GM21723 (cell line): ENCODE data around the gene ZDHHC13.

Source experiments
- ATAC-seq: cut with Tn5 transposase; IDR thresholded peaks from one replicate; pipeline ENCODE4 v1.9.1; 2021; ENCODE audit warnings: mild to moderate bottlenecking, moderate library complexity; ENCODE audit not compliant: unreplicated experiment

The ZDHHC13 gene

DNA sequence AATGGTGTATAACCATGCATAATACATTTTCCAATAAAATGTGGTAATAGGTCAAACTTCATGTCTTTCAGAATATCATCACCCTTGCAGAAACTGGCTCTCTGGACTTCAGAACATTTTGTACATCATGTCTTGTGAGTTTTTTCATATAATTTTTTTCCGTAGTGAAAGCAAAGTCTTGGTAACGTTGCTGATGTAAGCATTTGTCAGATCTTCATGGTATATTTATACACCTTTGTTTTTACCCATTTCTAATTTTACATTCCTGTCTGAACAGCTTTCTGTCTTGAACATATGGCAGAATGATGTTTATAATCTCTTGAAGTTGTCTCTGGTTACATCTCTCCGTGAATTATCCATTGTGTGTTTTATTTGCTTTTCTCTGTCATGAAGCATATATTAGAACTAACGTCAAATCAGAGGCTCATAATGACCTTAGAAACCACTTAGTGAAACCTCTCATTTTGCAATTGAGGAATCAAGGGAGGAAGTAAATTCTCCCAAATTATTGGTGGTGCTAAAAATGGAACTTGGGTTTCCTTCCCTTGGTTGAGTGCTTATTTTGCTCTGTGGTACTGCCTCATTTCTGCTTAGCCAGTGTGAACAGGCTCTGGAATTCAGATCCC is 47.4 kb downstream of the ZDHHC13 start:
- no peak for ATAC-seq

GRCh38 chr11:19164881-19165280 is 47.9 kb downstream of the ZDHHC13 start:
- no peak for ATAC-seq

DNA sequence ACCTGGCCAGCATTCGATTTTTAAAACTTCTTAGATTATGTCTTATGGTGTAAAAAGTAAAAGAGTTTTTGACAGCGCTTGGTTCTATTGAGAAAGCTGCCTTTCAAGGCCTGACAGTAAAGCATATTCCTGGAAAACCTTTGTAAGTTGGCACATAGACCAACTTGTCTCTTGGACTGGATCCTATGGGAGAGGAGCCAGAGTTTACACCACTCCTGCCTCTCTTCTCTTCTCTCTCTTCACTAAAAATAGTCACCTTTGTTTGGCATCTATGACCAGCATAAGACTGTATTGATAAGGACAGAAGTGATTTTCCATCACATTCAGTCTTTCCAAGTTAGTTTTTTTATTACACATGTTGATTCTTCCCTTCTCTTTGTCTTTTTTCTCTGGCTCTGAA is 51.1 kb downstream of the ZDHHC13 start:
- no peak for ATAC-seq

- ATAC-seq = no peak
Observed at GRCh38 chr11:19173004-19173689, 56.2 kb downstream of the ZDHHC13 start.

DNA sequence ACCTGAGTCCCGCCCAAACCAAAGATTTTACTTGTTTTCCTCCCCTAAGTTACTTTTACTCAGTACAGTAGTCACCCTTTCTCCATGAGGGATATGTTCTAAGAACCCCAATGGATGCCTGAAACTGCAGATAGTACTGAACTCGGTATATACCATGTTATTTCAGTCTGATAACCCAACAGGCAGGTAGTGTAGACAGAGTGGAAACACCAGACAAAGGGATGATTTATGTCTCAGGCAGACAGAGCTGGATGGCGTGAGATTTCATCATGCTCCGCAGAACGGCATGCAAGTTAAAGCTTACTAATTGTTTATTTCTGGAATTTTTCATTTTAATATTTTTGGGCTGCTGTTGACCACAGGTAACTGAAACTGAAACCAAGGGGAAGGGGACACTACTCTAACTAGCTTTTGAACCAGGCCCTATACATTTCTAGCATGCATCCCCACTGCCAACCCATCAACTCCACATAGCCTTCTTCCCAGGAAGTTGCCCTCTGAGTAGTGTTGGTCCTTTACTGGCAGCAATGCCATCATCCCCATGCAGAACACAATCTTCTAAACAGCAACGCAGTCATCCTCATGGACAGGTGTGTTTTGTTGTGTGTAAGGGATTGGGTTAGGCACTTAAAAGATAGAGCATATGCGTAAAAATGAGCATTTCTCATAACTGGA is 57.1 kb downstream of the ZDHHC13 start:
- no peak for ATAC-seq

DNA sequence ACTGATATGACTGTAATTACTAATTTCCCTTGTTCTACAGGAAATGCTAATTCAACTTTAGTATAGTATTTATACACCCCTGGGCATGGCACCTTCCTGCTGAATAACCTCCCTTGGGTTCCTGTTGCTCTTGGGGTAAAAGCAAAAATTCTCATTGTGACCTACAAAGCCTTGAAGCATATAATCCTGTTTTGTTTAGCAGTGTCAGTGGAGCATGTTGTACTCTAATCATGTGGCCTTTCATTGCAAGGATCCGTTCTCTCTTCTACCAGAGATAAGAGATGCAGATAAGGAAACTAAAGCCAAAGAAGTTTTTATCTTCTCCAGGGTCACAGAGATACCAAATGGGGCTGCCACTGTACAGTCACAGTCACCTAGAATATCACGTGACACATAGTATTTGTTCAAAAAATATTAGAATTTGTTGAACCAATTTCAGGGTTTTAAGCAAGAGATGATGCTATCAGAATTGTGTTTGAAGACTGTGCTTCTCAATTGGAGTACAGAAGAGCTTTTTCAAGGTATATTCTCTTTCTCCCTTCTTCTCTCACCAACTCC is 59.7 kb downstream of the ZDHHC13 start:
- ATAC-seq = no peak

- no peak for ATAC-seq
Observed at GRCh38 chr11:19181531-19182261, 64.7 kb downstream of the ZDHHC13 start.

- ATAC-seq = no peak
Observed at GRCh38 chr11:19183646-19184045, 66.7 kb downstream of the ZDHHC13 start.

DNA sequence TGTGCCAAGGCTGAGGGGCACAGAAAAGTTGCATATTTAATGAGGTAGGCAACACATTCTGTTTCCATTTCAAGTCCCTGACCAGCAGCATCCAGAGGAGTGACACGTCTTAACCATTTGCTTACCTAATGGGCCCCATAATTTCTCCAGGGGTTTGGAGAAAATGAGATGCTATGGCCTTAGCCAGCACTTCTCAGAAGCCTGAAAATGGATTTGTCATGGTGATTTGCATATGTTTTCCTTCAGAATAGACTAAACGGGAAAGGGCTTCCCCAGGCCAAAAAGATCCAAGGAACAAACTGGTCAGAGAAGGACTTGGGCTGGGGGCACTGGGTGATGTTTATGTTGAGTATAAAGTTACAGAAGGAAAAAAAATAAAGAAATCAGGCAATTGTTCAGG is 68.1 kb downstream of the ZDHHC13 start:
- ATAC-seq = no peak

DNA sequence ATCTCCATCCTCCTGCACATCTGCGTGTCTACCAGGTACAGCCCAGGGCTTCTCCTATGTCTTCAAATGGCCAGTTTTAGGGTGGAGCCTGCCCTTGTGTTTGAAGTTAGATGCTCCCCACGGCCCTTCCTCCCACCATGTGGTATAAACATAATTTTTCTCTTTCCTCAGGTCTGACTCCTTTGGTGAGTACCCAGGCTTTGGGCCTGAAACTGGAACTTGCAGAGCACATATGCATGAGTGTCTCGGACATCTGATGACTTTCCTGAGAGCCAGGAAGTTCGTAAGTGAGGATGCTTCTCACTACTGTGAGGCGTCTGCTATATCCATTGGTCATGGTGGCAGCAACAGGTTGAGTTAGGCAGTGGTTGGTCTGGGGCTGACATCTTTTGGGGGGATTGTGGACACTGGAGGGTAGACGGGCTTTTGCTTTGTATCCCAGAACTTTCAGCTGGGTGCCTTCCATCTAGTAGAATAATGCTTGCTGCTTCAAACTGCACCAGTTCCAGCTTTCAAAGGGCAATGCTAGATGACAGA is 68.6 kb downstream of the ZDHHC13 start:
- no peak for ATAC-seq

- no peak for ATAC-seq
Observed at GRCh38 chr11:19187114-19187832, 70.3 kb downstream of the ZDHHC13 start.

- no peak for ATAC-seq
Observed at GRCh38 chr11:19187833-19188258, 70.9 kb downstream of the ZDHHC13 start.

DNA sequence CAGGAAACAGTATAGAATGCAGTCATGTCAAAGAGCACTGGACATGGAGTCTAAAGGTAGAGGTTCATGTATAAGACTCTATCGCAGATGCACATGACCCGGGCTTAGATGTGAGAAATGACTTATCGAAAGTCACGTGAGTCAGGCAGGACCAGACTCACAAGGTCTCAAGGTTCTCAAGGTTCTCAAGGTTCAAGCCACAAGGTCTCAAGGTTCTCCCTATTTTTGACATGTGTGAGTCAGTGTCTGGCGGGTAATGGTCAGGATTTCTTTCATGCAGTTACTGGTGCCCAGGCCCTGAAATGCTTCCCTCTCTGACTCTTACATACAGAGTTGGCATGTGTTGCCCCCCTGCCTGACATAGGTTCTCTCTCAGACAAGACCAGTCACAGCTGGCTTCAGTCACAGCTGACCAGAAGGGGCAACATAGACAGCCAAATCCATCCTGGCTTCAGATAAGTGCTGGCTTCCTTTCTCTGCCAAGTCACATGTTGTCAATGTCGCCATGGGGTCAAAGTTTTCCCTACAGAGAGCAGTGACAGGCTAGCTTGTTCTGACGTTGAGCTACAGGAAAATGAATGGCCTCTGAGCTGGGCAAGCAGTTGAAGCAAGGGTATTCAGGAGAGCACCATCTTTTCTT is 74.7 kb downstream of the ZDHHC13 start:
- ATAC-seq = no peak

DNA sequence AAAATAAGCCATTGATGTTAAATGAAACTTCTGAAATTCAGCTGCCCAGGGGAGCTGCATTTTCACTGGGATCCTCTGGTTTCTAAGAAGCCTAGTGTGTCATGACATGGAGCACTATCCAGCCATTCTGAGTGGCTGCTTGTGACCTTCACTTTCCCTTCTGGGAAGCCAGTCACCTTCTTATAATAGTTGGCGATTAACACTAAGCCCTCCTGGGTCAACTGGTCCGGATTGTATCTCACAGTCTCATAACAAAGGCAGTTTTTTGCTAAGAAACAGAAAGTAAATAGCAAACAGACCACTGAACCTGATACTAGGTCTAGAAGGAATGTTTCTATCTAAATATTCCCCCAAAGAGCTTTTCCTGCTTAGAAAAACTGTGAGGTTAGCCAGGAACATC is 76.9 kb downstream of the ZDHHC13 start:
- ATAC-seq = no peak

DNA sequence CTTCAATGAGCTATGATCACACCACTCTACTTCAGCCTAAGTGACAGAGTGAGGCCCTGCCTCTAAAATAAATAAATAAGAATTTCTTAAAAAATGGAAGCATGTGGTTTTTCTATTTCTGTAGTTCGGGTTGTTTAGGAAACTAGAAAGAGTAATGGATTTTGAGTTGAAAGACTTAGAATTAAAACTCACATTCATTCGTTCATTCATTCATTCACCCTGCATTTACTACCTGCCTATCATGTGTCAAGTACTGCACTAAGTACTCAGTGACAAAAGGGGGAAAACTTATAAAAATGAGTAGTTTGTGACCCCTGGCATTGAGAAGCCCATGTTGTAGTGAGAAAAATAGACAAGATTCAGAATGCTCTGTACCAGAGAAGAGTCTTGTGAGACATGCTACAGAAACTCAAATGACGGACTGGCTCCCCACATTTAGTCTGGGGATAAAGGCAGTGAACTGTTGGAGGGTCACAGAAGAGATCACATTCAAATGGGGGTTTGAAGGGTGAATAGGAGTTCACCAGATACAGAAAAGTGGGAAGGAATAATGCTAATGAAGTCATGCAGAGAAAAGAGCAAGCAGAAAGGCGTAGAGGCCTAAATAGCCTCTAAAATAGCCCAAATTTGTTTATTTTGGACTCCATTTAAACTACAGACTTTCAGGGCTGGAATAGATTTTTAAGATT is 77.8 kb downstream of the ZDHHC13 start:
- no peak for ATAC-seq

- ATAC-seq = no peak
Observed at GRCh38 chr11:19196432-19196831, 79.5 kb downstream of the ZDHHC13 start.

DNA sequence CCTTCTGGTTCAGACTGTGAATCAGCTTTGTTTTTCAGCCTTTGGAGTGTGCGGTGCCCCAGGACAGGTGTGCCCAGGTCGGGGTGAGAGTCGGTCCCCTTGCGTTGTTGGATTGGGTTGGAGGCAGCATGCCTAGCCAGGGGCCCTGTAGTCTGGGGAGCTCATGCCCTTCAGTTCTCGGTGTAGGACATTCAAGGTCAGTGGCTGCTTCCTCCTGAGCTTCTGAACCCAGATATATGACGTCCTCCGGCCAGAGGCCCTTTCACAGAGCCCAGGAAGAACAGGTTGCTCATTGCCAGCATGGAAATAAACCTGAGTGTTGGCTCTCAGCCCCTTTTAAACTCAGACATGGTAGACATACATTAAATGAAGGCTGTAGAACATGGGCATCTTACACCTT is 82.1 kb downstream of the ZDHHC13 start:
- ATAC-seq = no peak

GRCh38 chr11:19199771-19200170 is 82.8 kb downstream of the ZDHHC13 start:
- ATAC-seq = no peak
